ENCODE measurements around the gene PPFIA1.

DNA sequence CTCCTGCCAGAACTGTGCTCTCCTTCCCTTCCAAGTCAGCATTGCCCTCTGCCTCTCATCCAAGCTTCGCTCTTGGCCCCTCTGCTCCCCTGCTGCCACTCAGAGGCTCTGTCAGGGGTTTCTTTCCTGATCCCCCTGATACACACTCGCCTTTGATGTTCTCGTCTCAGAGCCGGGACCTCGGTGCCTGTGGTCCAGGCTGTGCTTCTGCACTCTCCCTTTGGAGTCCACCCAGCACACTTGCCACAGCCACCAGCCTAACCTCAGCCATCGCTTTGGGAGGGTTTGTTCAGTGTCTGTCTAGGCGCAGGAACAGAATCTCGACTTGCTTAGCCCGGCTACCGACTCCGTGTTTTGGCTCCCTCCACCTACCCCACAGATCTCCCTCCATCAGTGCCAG lies 29.1 kb downstream of the PPFIA1 start:
- TF ChIP-seq, protein P1, sequence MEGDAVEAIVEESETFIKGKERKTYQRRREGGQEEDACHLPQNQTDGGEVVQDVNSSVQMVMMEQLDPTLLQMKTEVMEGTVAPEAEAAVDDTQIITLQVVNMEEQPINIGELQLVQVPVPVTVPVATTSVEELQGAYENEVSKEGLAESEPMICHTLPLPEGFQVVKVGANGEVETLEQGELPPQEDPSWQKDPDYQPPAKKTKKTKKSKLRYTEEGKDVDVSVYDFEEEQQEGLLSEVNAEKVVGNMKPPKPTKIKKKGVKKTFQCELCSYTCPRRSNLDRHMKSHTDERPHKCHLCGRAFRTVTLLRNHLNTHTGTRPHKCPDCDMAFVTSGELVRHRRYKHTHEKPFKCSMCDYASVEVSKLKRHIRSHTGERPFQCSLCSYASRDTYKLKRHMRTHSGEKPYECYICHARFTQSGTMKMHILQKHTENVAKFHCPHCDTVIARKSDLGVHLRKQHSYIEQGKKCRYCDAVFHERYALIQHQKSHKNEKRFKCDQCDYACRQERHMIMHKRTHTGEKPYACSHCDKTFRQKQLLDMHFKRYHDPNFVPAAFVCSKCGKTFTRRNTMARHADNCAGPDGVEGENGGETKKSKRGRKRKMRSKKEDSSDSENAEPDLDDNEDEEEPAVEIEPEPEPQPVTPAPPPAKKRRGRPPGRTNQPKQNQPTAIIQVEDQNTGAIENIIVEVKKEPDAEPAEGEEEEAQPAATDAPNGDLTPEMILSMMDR (IDR thresholded peaks at IDR 0.05), result no peak
- TF ChIP-seq POLR2AphosphoS5 (IDR thresholded peaks at IDR 0.05), result no peak

All from sigmoid colon (tissue), 4 donors.